ENCODE measurements around the gene PRKG1. TPM values are rescaled to one million over a fixed set of nuclear protein-coding genes. Genes with fewer than 3 reads are reported as not detected.

Gene PRKG1
- total and polyA plus RNA-seq, 2 of the 8 experiments (the other 6 are each of a cell fraction or from before 2014, with no cell fraction given) = 4.2 to 15.2 TPM

DNA sequence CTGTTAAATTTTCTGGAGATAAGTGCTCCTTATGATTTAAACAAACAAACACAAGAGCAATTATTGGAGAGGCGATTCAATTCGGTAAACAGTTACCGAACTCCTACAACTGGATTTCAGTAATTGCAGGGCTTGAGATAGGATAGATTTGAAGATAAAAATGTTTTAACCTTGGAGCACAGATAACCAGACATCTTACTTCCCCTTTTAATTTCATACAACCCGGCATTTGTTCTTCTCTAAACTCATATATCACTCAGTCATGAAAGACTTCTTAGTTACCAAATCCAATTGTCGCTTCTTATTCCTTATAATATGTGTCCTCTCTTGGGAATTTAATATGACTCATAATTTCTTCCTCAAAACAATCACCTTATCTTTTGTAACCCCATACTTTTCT is 861.1 kb downstream of the PRKG1 start (continued):
- TF ChIP-seq, protein P1, sequence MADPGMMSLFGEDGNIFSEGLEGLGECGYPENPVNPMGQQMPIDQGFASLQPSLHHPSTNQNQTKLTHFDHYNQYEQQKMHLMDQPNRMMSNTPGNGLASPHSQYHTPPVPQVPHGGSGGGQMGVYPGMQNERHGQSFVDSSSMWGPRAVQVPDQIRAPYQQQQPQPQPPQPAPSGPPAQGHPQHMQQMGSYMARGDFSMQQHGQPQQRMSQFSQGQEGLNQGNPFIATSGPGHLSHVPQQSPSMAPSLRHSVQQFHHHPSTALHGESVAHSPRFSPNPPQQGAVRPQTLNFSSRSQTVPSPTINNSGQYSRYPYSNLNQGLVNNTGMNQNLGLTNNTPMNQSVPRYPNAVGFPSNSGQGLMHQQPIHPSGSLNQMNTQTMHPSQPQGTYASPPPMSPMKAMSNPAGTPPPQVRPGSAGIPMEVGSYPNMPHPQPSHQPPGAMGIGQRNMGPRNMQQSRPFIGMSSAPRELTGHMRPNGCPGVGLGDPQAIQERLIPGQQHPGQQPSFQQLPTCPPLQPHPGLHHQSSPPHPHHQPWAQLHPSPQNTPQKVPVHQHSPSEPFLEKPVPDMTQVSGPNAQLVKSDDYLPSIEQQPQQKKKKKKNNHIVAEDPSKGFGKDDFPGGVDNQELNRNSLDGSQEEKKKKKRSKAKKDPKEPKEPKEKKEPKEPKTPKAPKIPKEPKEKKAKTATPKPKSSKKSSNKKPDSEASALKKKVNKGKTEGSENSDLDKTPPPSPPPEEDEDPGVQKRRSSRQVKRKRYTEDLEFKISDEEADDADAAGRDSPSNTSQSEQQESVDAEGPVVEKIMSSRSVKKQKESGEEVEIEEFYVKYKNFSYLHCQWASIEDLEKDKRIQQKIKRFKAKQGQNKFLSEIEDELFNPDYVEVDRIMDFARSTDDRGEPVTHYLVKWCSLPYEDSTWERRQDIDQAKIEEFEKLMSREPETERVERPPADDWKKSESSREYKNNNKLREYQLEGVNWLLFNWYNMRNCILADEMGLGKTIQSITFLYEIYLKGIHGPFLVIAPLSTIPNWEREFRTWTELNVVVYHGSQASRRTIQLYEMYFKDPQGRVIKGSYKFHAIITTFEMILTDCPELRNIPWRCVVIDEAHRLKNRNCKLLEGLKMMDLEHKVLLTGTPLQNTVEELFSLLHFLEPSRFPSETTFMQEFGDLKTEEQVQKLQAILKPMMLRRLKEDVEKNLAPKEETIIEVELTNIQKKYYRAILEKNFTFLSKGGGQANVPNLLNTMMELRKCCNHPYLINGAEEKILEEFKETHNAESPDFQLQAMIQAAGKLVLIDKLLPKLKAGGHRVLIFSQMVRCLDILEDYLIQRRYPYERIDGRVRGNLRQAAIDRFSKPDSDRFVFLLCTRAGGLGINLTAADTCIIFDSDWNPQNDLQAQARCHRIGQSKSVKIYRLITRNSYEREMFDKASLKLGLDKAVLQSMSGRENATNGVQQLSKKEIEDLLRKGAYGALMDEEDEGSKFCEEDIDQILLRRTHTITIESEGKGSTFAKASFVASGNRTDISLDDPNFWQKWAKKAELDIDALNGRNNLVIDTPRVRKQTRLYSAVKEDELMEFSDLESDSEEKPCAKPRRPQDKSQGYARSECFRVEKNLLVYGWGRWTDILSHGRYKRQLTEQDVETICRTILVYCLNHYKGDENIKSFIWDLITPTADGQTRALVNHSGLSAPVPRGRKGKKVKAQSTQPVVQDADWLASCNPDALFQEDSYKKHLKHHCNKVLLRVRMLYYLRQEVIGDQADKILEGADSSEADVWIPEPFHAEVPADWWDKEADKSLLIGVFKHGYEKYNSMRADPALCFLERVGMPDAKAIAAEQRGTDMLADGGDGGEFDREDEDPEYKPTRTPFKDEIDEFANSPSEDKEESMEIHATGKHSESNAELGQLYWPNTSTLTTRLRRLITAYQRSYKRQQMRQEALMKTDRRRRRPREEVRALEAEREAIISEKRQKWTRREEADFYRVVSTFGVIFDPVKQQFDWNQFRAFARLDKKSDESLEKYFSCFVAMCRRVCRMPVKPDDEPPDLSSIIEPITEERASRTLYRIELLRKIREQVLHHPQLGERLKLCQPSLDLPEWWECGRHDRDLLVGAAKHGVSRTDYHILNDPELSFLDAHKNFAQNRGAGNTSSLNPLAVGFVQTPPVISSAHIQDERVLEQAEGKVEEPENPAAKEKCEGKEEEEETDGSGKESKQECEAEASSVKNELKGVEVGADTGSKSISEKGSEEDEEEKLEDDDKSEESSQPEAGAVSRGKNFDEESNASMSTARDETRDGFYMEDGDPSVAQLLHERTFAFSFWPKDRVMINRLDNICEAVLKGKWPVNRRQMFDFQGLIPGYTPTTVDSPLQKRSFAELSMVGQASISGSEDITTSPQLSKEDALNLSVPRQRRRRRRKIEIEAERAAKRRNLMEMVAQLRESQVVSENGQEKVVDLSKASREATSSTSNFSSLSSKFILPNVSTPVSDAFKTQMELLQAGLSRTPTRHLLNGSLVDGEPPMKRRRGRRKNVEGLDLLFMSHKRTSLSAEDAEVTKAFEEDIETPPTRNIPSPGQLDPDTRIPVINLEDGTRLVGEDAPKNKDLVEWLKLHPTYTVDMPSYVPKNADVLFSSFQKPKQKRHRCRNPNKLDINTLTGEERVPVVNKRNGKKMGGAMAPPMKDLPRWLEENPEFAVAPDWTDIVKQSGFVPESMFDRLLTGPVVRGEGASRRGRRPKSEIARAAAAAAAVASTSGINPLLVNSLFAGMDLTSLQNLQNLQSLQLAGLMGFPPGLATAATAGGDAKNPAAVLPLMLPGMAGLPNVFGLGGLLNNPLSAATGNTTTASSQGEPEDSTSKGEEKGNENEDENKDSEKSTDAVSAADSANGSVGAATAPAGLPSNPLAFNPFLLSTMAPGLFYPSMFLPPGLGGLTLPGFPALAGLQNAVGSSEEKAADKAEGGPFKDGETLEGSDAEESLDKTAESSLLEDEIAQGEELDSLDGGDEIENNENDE (IDR thresholded peaks at IDR 0.05; ENCODE audit: insufficient replicate concordance, low read length) = no peak
- TF ChIP-seq RXRA (IDR thresholded peaks at IDR 0.05; ENCODE audit: insufficient read depth, low read depth, low read length) = no peak

Data from H1 (cell line).